ENCODE measurements around the gene TMEM256.

GRCh38 chr17:7417056-7417655, 13.3 kb upstream of the TMEM256 start:
- no peak for TF ChIP-seq CTCF (IDR thresholded peaks at IDR 0.05; ENCODE audit: poor library complexity, severe bottlenecking)
- TF ChIP-seq SMC3 (conservative IDR thresholded peaks at IDR 0.05; ENCODE audit: poor library complexity), result no peak
- TF ChIP-seq EP300 (conservative IDR thresholded peaks at IDR 0.05; ENCODE audit: poor library complexity, severe bottlenecking), result no peak
- no peak for TF ChIP-seq POLR2AphosphoS5 (IDR thresholded peaks at IDR 0.05)
- TF ChIP-seq RAD21 (conservative IDR thresholded peaks at IDR 0.05), result no peak
- no peak for TF ChIP-seq EZH2 (IDR thresholded peaks at IDR 0.05; ENCODE audit: borderline replicate concordance, insufficient read depth, low read length, poor library complexity, severe bottlenecking)
- no peak for TF ChIP-seq REST (IDR thresholded peaks at IDR 0.05; ENCODE audit: borderline replicate concordance)
